WTC11 (cell line): ENCODE results near the gene ARMC7. TPM values are rescaled to one million over a fixed set of nuclear protein-coding genes. Genes with fewer than 3 reads are reported as not detected.
A peak's percentile ranks its signal among the peaks of the same experiment; 100 is the strongest.

Experiments used
- ATAC-seq: fragments of 200-7000 bp; cut with Tn5 transposase; 2 replicates; pipeline ENCODE4 v1.10.0; 2021; ENCODE audit warnings: mild to moderate bottlenecking, moderate library complexity
- CTCF ChIA-PET: fragments of 300-600 bp; sonication (Branson Sonifier 250); formaldehyde crosslinking; loops from one replicate; lab custom pipeline; 2021; ENCODE audit warnings: antibody characterized with exemption; lab: Charles Lee
- POLR2A ChIA-PET: fragments of 350-600 bp; sonication (Branson Sonifier 250); formaldehyde crosslinking; loops from one replicate; lab custom pipeline; 2021; ENCODE audit warnings: antibody characterized with exemption; lab: Charles Lee
- DNase-seq: peaks from one replicate; pipeline ENCODE4 v3.0.0; 2021; ENCODE audit warnings: low spot score
- H3K27ac Mint-ChIP-seq: 2 replicates; pipeline ENCODE4 v1.8.0; 2021; ENCODE audit warnings: mixed read lengths
- H3K27me3 Mint-ChIP-seq: 2 replicates; pipeline ENCODE4 v1.8.0; 2021; ENCODE audit warnings: low read depth, mild to moderate bottlenecking, moderate library complexity, mixed read lengths
- H3K36me3 Mint-ChIP-seq: 2 replicates; pipeline ENCODE4 v1.8.0; 2021; ENCODE audit warnings: mixed read lengths
- H3K4me1 Mint-ChIP-seq: 2 replicates; pipeline ENCODE4 v1.8.0; 2022; ENCODE audit warnings: mixed read lengths
- H3K4me3 Mint-ChIP-seq: 2 replicates; pipeline ENCODE4 v1.8.0; 2021; ENCODE audit warnings: mild to moderate bottlenecking, moderate library complexity, mixed read lengths
- H3K9me3 Mint-ChIP-seq: 2 replicates; pipeline ENCODE4 v1.8.0; 2021; ENCODE audit warnings: mixed read lengths
- AR ChIP-seq: fragments of 250-450 bp; sonication (Bioruptor Pico); IDR thresholded peaks from 2 replicates; pipeline ENCODE4 v1.9.0; 2021; ENCODE audit warnings: mild to moderate bottlenecking
- ATF3 ChIP-seq: sonication (generic); formaldehyde crosslinking; conservative IDR thresholded peaks from 2 replicates; pipeline ENCODE4 v1.8.1; 2022; ENCODE audit warnings: mild to moderate bottlenecking, missing genetic modification reagents
- CREM ChIP-seq: sonication (generic); formaldehyde crosslinking; IDR thresholded peaks from 2 replicates; pipeline ENCODE4 v1.8.1; 2022; ENCODE audit warnings: mild to moderate bottlenecking, missing genetic modification reagents, moderate library complexity
- CTCF ChIP-seq: fragments of 200-600 bp; IDR thresholded peaks from 2 replicates; pipeline ENCODE4 v1.8.0; 2022; ENCODE audit warnings: antibody characterized with exemption
- GABPB1 ChIP-seq: sonication (generic); formaldehyde crosslinking; IDR thresholded peaks from 2 replicates; pipeline ENCODE4 v1.8.1; 2023; ENCODE audit warnings: mild to moderate bottlenecking, missing genetic modification reagents
- HMGA2 ChIP-seq: fragments of 250-450 bp; sonication (Bioruptor Pico); IDR thresholded peaks from 2 replicates; pipeline ENCODE4 v1.4.0; 2021; ENCODE audit warnings: mild to moderate bottlenecking, moderate library complexity
- HMGXB4 ChIP-seq: sonication (generic); formaldehyde crosslinking; IDR thresholded peaks from 2 replicates; pipeline ENCODE4 v1.8.1; 2023; ENCODE audit warnings: mild to moderate bottlenecking, moderate library complexity, missing genetic modification reagents
- NFYB ChIP-seq: sonication (generic); formaldehyde crosslinking; conservative IDR thresholded peaks from 2 replicates; pipeline ENCODE4 v1.8.0; 2022; ENCODE audit warnings: low read depth, missing genetic modification reagents
- RELA ChIP-seq: sonication (generic); formaldehyde crosslinking; IDR thresholded peaks from 2 replicates; pipeline ENCODE4 v1.8.1; 2022; ENCODE audit warnings: missing genetic modification reagents, mild to moderate bottlenecking, borderline replicate concordance
- SP1 ChIP-seq: sonication (generic); formaldehyde crosslinking; conservative IDR thresholded peaks from 2 replicates; pipeline ENCODE4 v1.8.1; 2022; ENCODE audit warnings: missing genetic modification reagents
- STAT6 ChIP-seq: sonication (generic); formaldehyde crosslinking; conservative IDR thresholded peaks from 2 replicates; pipeline ENCODE4 v1.8.1; 2023; ENCODE audit warnings: mild to moderate bottlenecking, low read depth, missing genetic modification reagents, moderate library complexity
- ZMAT4 ChIP-seq: fragments of 250-450 bp; sonication (Bioruptor Pico); IDR thresholded peaks from 2 replicates; pipeline ENCODE4 v1.9.0; 2021; ENCODE audit warnings: mild to moderate bottlenecking
- total RNA-seq: library from RNA; stranded (reverse); gene quantifications from 3 replicates; pipeline ENCODE4 v1.2.3, GENCODE V29; 2021

The ARMC7 gene
- total RNA-seq, 1 experiment from 2014 or later, result 13.2 TPM

- TF ChIP-seq CTCF, result no peak
- TF ChIP-seq ATF3 (CRISPR knock-in tag), result no peak
- no peak for TF ChIP-seq STAT6 (CRISPR knock-in tag)
- TF ChIP-seq GABPB1, result 0 out of 2 replicates have a peak, but pooled peaks have one; percentile 31
- no peak for TF ChIP-seq HMGXB4 (CRISPR knock-in tag)
- no peak for TF ChIP-seq AR (CRISPR knock-in tag)
- no peak for TF ChIP-seq CREM (CRISPR knock-in tag)
These were observed 32.7 kb upstream of the ARMC7 start (continued) for GRCh38 chr17:75077072-75077495.

GRCh38 chr17:75077496-75078283, 32.1 kb upstream of the ARMC7 start:
- TF ChIP-seq NFYB (CRISPR knock-in tag) (no peak), HMGA2 (no peak), SP1 (peak; percentile 18; the same call in 1 of the 2 replicates), GABPB1 (peak; percentile 22; the same call in 1 of the 2 replicates), ZMAT4 (CRISPR knock-in tag) (no peak), RELA (CRISPR knock-in tag) (0 out of 2 replicates have a peak, but pooled peaks have one; percentile 0)
- Mint-ChIP-seq H3K27me3 (peaks cover 12% of the 10 kb centered on the region), H3K4me3 (peak overlapping the region; percentile 54), H3K36me3 (no peaks in the 10 kb centered on the region), H3K4me1 (peaks cover 28% of the 10 kb centered on the region), H3K9me3 (no peaks in the 10 kb centered on the region), H3K27ac (no peak overlapping the region)
- ChIA-PET CTCF (interaction anchor here (1.1 to 3.1 kb wide), 16 partner anchors 10 to 163 kb away, joined by 4 to 16 read pairs (median 10); partner anchors contain the start of genes NT5C and SLC16A5), POLR2A (interaction anchor here (0.5 to 1.9 kb wide), 5 partner anchors 9 to 106 kb away, joined by 3 to 6 read pairs (median 3); partner anchors contain the start of genes NT5C and SLC16A5)
- DNase-seq (peak; percentile 51), ATAC-seq (peak; percentile 51)
